ENCODE results near the gene PABPN1L. TPM values are rescaled to one million over a fixed set of nuclear protein-coding genes. Genes with fewer than 3 reads are reported as not detected.

PABPN1L gene
- total and polyA plus RNA-seq, 10 of the 15 experiments (the other 5 are each of a cell fraction or from before 2014, with no cell fraction given), result not detected

DNA sequence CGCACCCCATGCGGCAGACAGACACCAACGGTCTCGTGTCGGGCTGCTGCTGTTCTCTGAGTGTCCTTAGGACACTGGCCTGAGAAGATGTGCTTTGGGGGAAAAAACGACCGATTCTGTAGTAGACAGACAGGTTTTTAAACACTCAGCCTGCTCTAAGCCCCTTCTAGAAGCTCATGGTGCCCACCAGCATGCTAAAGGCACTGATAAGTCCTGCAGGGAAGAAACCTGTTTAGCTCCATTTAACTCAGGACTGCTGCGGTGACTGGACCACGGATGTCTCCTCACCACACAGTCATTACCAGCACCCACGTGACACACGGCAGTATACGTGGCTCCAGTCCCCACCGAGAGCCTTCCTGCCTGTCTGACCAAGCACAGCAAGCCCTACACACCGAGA is 35.7 kb downstream of the PABPN1L start:
- no TSS peak for BruUV-seq (replicated peaks)
- no peak for FAIRE-seq
- Histone ChIP-seq H3K27ac (ENCODE audit: control insufficient read depth, insufficient read depth) (no peak overlapping the region), H3K9ac (ENCODE audit: control insufficient read depth, insufficient read depth, low read length) (no peak overlapping the region), H3K79me2 (ENCODE audit: control insufficient read depth, insufficient read depth, low read length) (no peaks in the 10 kb centered on the region), H3K9me3 (replicated peaks; ENCODE audit: control insufficient read depth, insufficient read depth, low read length) (no peaks in the 10 kb centered on the region), H3K4me2 (ENCODE audit: control insufficient read depth, insufficient read depth) (no peak overlapping the region), H3K4me1 (ENCODE audit: control insufficient read depth, insufficient read depth, low read length) (no peaks in the 10 kb centered on the region), H4K20me1 (ENCODE audit: control insufficient read depth, insufficient read depth) (no peaks in the 10 kb centered on the region), H3K4me3 (no peak overlapping the region), H3K36me3 (ENCODE audit: control insufficient read depth in 2 of 2, insufficient read depth in 2 of 2, low read length in 1 of 2) (no peaks in the 10 kb centered on the region), H2AFZ (ENCODE audit: control insufficient read depth, low read depth, low read length) (no peak overlapping the region), H3K27me3 (replicated peaks in 1 of 2; ENCODE audit: control insufficient read depth in 2 of 2, insufficient read depth in 2 of 2, low read length in 1 of 2) (no peaks in the 10 kb centered on the region)
- in situ Hi-C loops (cut with MboI), result no loop called here
- intact Hi-C loops (cut with micrococcal nuclease; ENCODE audit: unreplicated experiment), result no loop called here
- ChIA-PET CTCF (no interaction called here), RAD21 (ENCODE audit: unreplicated experiment) (no interaction called here), POLR2A (no interaction called here), SMC1A (ENCODE audit: uncharacterized antibody, unreplicated experiment) (no interaction called here)
- DNase-seq (ENCODE audit: low read depth, low spot score), result no peak
- 62% methylated on average over 14 of the region's 14 CpGs for WGBS (ENCODE audit: insufficient coverage, insufficient replicate concordance, low lambda C conversion rate, missing lambda C conversion rate)
- TF ChIP-seq EGR1 (IDR thresholded peaks at IDR 0.05; ENCODE audit: borderline replicate concordance in 1 of 2, low read depth in 2 of 2, low read length in 2 of 2), result no peak
- no peak for TF ChIP-seq CHD1 (IDR thresholded peaks at IDR 0.05; ENCODE audit: low read depth, low read length)
- TF ChIP-seq, protein P1, sequence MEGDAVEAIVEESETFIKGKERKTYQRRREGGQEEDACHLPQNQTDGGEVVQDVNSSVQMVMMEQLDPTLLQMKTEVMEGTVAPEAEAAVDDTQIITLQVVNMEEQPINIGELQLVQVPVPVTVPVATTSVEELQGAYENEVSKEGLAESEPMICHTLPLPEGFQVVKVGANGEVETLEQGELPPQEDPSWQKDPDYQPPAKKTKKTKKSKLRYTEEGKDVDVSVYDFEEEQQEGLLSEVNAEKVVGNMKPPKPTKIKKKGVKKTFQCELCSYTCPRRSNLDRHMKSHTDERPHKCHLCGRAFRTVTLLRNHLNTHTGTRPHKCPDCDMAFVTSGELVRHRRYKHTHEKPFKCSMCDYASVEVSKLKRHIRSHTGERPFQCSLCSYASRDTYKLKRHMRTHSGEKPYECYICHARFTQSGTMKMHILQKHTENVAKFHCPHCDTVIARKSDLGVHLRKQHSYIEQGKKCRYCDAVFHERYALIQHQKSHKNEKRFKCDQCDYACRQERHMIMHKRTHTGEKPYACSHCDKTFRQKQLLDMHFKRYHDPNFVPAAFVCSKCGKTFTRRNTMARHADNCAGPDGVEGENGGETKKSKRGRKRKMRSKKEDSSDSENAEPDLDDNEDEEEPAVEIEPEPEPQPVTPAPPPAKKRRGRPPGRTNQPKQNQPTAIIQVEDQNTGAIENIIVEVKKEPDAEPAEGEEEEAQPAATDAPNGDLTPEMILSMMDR (IDR thresholded peaks at IDR 0.05 in 2 of 3, conservative IDR thresholded peaks at IDR 0.05 in 1 of 3; ENCODE audit: control insufficient read depth in 2 of 3, extremely low read depth in 1 of 3, insufficient read depth in 1 of 3, low read depth in 3 of 3, low read length in 3 of 3), result no peak
- TF ChIP-seq RAD51 (IDR thresholded peaks at IDR 0.05), result no peak
- no peak for TF ChIP-seq FOXM1 (IDR thresholded peaks at IDR 0.05; ENCODE audit: low read depth, low read length)
- TF ChIP-seq, protein P2, sequence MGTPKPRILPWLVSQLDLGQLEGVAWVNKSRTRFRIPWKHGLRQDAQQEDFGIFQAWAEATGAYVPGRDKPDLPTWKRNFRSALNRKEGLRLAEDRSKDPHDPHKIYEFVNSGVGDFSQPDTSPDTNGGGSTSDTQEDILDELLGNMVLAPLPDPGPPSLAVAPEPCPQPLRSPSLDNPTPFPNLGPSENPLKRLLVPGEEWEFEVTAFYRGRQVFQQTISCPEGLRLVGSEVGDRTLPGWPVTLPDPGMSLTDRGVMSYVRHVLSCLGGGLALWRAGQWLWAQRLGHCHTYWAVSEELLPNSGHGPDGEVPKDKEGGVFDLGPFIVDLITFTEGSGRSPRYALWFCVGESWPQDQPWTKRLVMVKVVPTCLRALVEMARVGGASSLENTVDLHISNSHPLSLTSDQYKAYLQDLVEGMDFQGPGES (IDR thresholded peaks at IDR 0.05), result no peak
- no peak for ATAC-seq
